HEK293 (cell line): ENCODE results near the gene SCNN1A.
A peak's percentile ranks its signal among the peaks of the same experiment; 100 is the strongest.

Experiments used
- CTCF ChIA-PET: fragments of 350-600 bp; formaldehyde crosslinking; extraction: SDS; loops from one replicate; lab custom pipeline; 2021; ENCODE audit warnings: antibody characterized with exemption; lab: Yijun Ruan, JAX
- POLR2A ChIA-PET: fragments of 300-600 bp; formaldehyde crosslinking; extraction: SDS; loops from one replicate; lab custom pipeline; 2020; ENCODE audit warnings: antibody characterized with exemption, inconsistent platforms; lab: Yijun Ruan, JAX
- H3K27ac ChIP-seq: fragments of 200-500 bp; sonication (Bioruptor generic); 2 replicates; pipeline ENCODE4 v1.5.1; 2014; ENCODE audit warnings: low read depth, low read length, control low read depth, inconsistent platforms; ENCODE audit errors: extremely low read depth
- H3K36me3 ChIP-seq, 2 experiments: fragments of 200-500 bp in 1 of 2; sonication (Bioruptor generic) in 1 of 2; 1 replicate in 1 of 2; 2 replicates in 1 of 2; pipeline ENCODE4 v1.5.1; 2014 to 2017; ENCODE audit warnings: inconsistent platforms in 2 of 2, low read length in 2 of 2; ENCODE audit not compliant: control insufficient read depth in 2 of 2, insufficient read depth in 1 of 2
- H3K4me1 ChIP-seq: fragments of 200-500 bp; sonication (Bioruptor generic); 2 replicates; pipeline ENCODE4 v1.5.1; 2014; ENCODE audit warnings: mild to moderate bottlenecking, low read length, inconsistent platforms; ENCODE audit not compliant: control insufficient read depth, insufficient read depth
- H3K4me3 ChIP-seq: 2 replicates; pipeline ENCODE4 v1.5.1; 2011; ENCODE audit warnings: low read depth, mild to moderate bottlenecking, control low read depth, low read length, moderate library complexity
- H3K9me3 ChIP-seq: fragments of 200-500 bp; sonication (Bioruptor generic); 2 replicates; pipeline ENCODE4 v1.5.1; 2014; ENCODE audit warnings: low read depth, low read length, inconsistent platforms; ENCODE audit not compliant: control insufficient read depth, insufficient read depth
- SP3 ChIP-seq: fragments of 450-650 bp; formaldehyde crosslinking; IDR thresholded peaks from 2 replicates; pipeline ENCODE4 v1.5.1; 2016; ENCODE audit warnings: missing biosample characterization, missing genetic modification characterization
- TCF7L2 ChIP-seq: IDR thresholded peaks from 2 replicates; pipeline ENCODE4 v1.6.1; 2011; ENCODE audit warnings: low read depth, mild to moderate bottlenecking, inconsistent platforms, low read length, moderate library complexity, borderline replicate concordance
- ZBTB11 ChIP-seq: fragments of 450-650 bp; formaldehyde crosslinking; conservative IDR thresholded peaks from 2 replicates; pipeline ENCODE4 v1.5.1; 2016; ENCODE audit warnings: low read depth, missing biosample characterization, missing genetic modification characterization
- ZFP41 ChIP-seq: fragments of 450-650 bp; formaldehyde crosslinking; IDR thresholded peaks from 2 replicates; pipeline ENCODE4 v1.5.1; 2016; ENCODE audit warnings: missing biosample characterization, missing genetic modification characterization, borderline replicate concordance
- ZFP69B ChIP-seq: fragments of 450-650 bp; formaldehyde crosslinking; IDR thresholded peaks from 2 replicates; pipeline ENCODE4 v1.5.1; 2016; ENCODE audit warnings: missing biosample characterization, missing genetic modification characterization
- ZIC2 ChIP-seq: fragments of 450-650 bp; formaldehyde crosslinking; IDR thresholded peaks from 2 replicates; pipeline ENCODE4 v1.5.1; 2016; ENCODE audit warnings: missing biosample characterization, missing genetic modification characterization
- ZNF132 ChIP-seq: fragments of 450-650 bp; formaldehyde crosslinking; IDR thresholded peaks from 2 replicates; pipeline ENCODE4 v1.5.1; 2017; ENCODE audit warnings: missing biosample characterization, missing genetic modification characterization, borderline replicate concordance
- ZNF138 ChIP-seq: fragments of 450-650 bp; formaldehyde crosslinking; IDR thresholded peaks from 2 replicates; pipeline ENCODE4 v1.5.1; 2016; ENCODE audit warnings: missing biosample characterization, missing genetic modification characterization, borderline replicate concordance
- ZNF146 ChIP-seq: fragments of 450-650 bp; formaldehyde crosslinking; IDR thresholded peaks from 2 replicates; pipeline ENCODE4 v1.5.1; 2016; ENCODE audit warnings: missing biosample characterization, missing genetic modification characterization
- ZNF211 ChIP-seq: fragments of 450-650 bp; formaldehyde crosslinking; IDR thresholded peaks from 2 replicates; pipeline ENCODE4 v1.5.1; 2016; ENCODE audit warnings: low read depth, missing biosample characterization, missing genetic modification characterization
- ZNF223 ChIP-seq: fragments of 450-650 bp; formaldehyde crosslinking; IDR thresholded peaks from 2 replicates; pipeline ENCODE4 v1.5.1; 2016; ENCODE audit warnings: missing biosample characterization, missing genetic modification characterization
- ZNF302 ChIP-seq: fragments of 450-650 bp; formaldehyde crosslinking; IDR thresholded peaks from 2 replicates; pipeline ENCODE4 v1.5.1; 2016; ENCODE audit warnings: missing biosample characterization, missing genetic modification characterization, low read depth
- ZNF311 ChIP-seq: fragments of 450-650 bp; formaldehyde crosslinking; IDR thresholded peaks from 2 replicates; pipeline ENCODE4 v1.5.1; 2017; ENCODE audit warnings: missing biosample characterization, missing genetic modification characterization, borderline replicate concordance
- ZNF518A ChIP-seq: fragments of 450-650 bp; formaldehyde crosslinking; conservative IDR thresholded peaks from 2 replicates; pipeline ENCODE4 v1.5.1; 2016; ENCODE audit warnings: low read depth, missing biosample characterization, missing genetic modification characterization
- ZNF555 ChIP-seq: fragments of 450-650 bp; formaldehyde crosslinking; conservative IDR thresholded peaks from 2 replicates; pipeline ENCODE4 v1.5.1; 2017; ENCODE audit warnings: missing biosample characterization, mild to moderate bottlenecking, missing genetic modification characterization, inconsistent platforms
- ZNF623 ChIP-seq: fragments of 450-650 bp; formaldehyde crosslinking; IDR thresholded peaks from 2 replicates; pipeline ENCODE4 v1.5.1; 2016; ENCODE audit warnings: missing biosample characterization, missing genetic modification characterization
- ZSCAN23 ChIP-seq: fragments of 450-650 bp; formaldehyde crosslinking; IDR thresholded peaks from 2 replicates; pipeline ENCODE4 v1.5.1; 2016; ENCODE audit warnings: missing biosample characterization, missing genetic modification characterization
- TF ChIP-seq, protein P1 (sequence below): fragments of 450-650 bp; formaldehyde crosslinking; IDR thresholded peaks from 2 replicates; pipeline ENCODE4 v1.5.1; 2016; ENCODE audit warnings: missing biosample characterization, missing genetic modification characterization
- TF ChIP-seq, protein P2 (sequence below): fragments of 450-650 bp; formaldehyde crosslinking; IDR thresholded peaks from 2 replicates; pipeline ENCODE4 v1.5.1; 2016; ENCODE audit warnings: missing biosample characterization, missing genetic modification characterization
- TF ChIP-seq, protein P3 (sequence below): fragments of 450-650 bp; formaldehyde crosslinking; IDR thresholded peaks from 2 replicates; pipeline ENCODE4 v1.5.1; 2016; ENCODE audit warnings: missing biosample characterization, missing genetic modification characterization

Gene SCNN1A

DNA sequence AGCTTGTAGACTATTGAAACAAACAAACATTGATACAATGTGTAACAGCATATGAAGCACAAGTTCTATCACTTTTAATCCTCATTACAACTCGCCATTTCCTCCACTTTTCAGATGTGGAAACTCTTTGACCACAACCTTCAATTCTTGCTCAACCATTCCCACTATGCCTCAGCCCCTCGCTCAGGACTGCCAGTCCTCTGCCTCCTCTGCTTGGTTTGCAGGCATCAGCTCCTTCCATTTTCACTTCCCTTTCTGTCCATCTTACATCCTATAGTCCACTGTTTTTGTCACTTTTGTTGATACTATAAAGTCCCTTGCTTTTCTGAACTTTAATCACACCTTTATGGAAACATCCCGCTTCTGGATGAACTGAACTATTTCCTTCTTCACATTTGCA lies 41.2 kb upstream of the SCNN1A start:
- no peaks in the 10 kb centered on the region for H3K36me3 ChIP-seq
- no peak overlapping the region for H3K27ac ChIP-seq
- CTCF ChIA-PET, result interaction anchor here (2.7 kb wide), 1 partner anchor 49 kb away, joined by 9 read pairs; no protein-coding TSS in a partner anchor
- no peak overlapping the region for H3K4me3 ChIP-seq
- H3K9me3 ChIP-seq, result no peaks in the 10 kb centered on the region
- no peak for TF ChIP-seq ZNF132 (tag by site-specific recombination)
- no peak for TF ChIP-seq SP3 (tag by site-specific recombination)
- TF ChIP-seq ZNF623 (tag by site-specific recombination), result no peak
- TF ChIP-seq ZIC2 (tag by site-specific recombination), result no peak
- no peak for TF ChIP-seq ZNF302
- no peak for TF ChIP-seq ZSCAN23
- TF ChIP-seq, protein P1, sequence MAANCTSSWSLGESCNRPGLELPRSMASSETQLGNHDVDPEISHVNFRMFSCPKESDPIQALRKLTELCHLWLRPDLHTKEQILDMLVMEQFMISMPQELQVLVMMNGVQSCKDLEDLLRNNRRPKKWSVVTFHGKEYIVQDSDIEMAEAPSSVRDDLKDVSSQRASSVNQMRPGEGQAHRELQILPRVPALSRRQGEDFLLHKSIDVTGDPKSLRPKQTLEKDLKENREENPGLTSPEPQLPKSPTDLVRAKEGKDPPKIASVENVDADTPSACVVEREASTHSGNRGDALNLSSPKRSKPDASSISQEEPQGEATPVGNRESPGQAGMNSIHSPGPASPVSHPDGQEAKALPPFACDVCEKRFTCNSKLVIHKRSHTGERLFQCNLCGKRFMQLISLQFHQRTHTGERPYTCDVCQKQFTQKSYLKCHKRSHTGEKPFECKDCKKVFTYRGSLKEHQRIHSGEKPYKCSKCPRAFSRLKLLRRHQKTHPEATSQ (tag by site-specific recombination), result no peak
- no peak for TF ChIP-seq ZNF211 (tag by site-specific recombination)
- TF ChIP-seq ZFP69B, result no peak
- no peak for TF ChIP-seq ZNF555 (tag by site-specific recombination)
- POLR2A ChIA-PET, result interaction anchor here (0.7 to 0.8 kb wide), 2 partner anchors 54 to 471 kb away, joined by 3 read pairs; partner anchors contain the start of gene VAMP1
- H3K4me1 ChIP-seq, result no peaks in the 10 kb centered on the region

DNA sequence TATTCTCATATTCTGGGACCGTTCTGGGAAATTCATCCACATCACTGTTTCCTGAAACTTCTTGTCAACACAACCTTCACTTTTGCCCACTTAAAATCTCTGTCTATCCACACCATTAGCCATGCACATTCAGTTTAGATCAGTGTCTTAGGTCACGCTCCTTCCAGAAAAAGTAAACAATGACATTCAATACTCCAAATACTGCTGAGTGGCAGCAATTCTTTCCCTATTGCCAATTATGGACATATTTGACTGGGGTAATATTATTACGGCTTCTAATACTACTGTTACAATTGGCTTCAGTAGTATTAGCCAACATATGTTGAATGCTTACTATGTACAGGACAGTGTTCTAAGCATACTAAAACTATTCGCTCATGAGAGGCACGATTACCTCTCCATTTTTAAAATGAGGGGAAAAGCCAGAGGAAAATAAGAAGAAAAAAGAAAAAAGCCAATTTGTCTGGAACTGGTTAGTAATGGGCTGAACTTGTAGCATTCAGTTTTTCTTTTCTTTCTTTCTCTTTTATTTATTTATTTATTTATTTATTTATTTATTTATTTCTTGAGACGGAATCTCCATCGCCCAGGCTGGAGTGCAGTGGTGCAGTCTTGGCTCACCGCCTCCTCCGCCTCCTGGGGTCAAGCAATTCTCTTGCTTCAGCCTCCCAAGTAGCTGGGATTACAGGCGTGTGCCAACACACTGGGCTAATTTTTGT lies 32.0 kb upstream of the SCNN1A start:
- Histone ChIP-seq H3K27ac (no peak overlapping the region), H3K4me1 (no peaks in the 10 kb centered on the region), H3K4me3 (no peak overlapping the region), H3K36me3 (no peaks in the 10 kb centered on the region), H3K9me3 (no peaks in the 10 kb centered on the region)
- POLR2A ChIA-PET, result interaction anchor here (0.6 kb wide), 1 partner anchor 1222 kb away, joined by 4 read pairs; no protein-coding TSS in a partner anchor
- CTCF ChIA-PET, result no interaction called here
- TF ChIP-seq, protein P2, sequence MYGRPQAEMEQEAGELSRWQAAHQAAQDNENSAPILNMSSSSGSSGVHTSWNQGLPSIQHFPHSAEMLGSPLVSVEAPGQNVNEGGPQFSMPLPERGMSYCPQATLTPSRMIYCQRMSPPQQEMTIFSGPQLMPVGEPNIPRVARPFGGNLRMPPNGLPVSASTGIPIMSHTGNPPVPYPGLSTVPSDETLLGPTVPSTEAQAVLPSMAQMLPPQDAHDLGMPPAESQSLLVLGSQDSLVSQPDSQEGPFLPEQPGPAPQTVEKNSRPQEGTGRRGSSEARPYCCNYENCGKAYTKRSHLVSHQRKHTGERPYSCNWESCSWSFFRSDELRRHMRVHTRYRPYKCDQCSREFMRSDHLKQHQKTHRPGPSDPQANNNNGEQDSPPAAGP (tag by site-specific recombination), result no peak
- TF ChIP-seq, protein P3, sequence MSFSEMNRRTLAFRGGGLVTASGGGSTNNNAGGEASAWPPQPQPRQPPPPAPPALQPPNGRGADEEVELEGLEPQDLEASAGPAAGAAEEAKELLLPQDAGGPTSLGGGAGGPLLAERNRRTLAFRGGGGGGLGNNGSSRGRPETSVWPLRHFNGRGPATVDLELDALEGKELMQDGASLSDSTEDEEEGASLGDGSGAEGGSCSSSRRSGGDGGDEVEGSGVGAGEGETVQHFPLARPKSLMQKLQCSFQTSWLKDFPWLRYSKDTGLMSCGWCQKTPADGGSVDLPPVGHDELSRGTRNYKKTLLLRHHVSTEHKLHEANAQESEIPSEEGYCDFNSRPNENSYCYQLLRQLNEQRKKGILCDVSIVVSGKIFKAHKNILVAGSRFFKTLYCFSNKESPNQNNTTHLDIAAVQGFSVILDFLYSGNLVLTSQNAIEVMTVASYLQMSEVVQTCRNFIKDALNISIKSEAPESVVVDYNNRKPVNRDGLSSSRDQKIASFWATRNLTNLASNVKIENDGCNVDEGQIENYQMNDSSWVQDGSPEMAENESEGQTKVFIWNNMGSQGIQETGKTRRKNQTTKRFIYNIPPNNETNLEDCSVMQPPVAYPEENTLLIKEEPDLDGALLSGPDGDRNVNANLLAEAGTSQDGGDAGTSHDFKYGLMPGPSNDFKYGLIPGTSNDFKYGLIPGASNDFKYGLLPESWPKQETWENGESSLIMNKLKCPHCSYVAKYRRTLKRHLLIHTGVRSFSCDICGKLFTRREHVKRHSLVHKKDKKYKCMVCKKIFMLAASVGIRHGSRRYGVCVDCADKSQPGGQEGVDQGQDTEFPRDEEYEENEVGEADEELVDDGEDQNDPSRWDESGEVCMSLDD (tag by site-specific recombination), result no peak
- peak; percentile 95 for TF ChIP-seq ZNF555 (tag by site-specific recombination)
- TF ChIP-seq ZNF146 (tag by site-specific recombination), result peak; percentile 19; the same call in 1 of the 2 replicates
- TF ChIP-seq ZNF518A (tag by site-specific recombination), result peak; percentile 96
- TF ChIP-seq ZNF223, result 0 out of 2 replicates have a peak, but pooled peaks have one; percentile 29
- TF ChIP-seq TCF7L2, result no peak
- TF ChIP-seq ZNF311 (tag by site-specific recombination), result no peak
- TF ChIP-seq ZBTB11 (tag by site-specific recombination), result peak; percentile 83
- no peak for TF ChIP-seq ZFP41 (tag by site-specific recombination)
- TF ChIP-seq ZNF138 (tag by site-specific recombination), result no peak
